H1 (cell line): ENCODE data around the gene PCDHB7. TPM values are rescaled to one million over a fixed set of nuclear protein-coding genes. Genes with fewer than 3 reads are reported as not detected.

Source experiments
- BRCA1 ChIP-seq: IDR thresholded peaks from 2 replicates; pipeline ENCODE4 v1.6.1; 2012; ENCODE audit warnings: low read depth, low read length, improper control_type of control experiment
- CTCF ChIP-seq, 3 experiments: IDR thresholded peaks; 1 replicate in 2 of 3; 2 replicates in 1 of 3; pipeline versions ENCODE4 v1.5.1 to v1.6.1; 2011; ENCODE audit warnings: low read length in 3 of 3, mild to moderate bottlenecking in 3 of 3, inconsistent platforms in 2 of 3, low read depth in 1 of 3, moderate library complexity in 1 of 3; ENCODE audit not compliant: insufficient read depth in 1 of 3; ENCODE audit errors: control extremely low read depth in 1 of 3
- E2F6 ChIP-seq: IDR thresholded peaks from 2 replicates; pipeline ENCODE4 v1.6.1; 2012; ENCODE audit warnings: inconsistent platforms
- HDAC2 ChIP-seq, 2 experiments: fragments of 300-600 bp in 1 of 2; sonication (generic) in 1 of 2; IDR thresholded peaks; 2 replicates each; pipeline ENCODE4 v1.6.1; 2011 to 2012; ENCODE audit warnings: low read depth in 2 of 2, low read length in 2 of 2, mild to moderate bottlenecking in 2 of 2, moderate library complexity in 2 of 2, borderline replicate concordance in 1 of 2, inconsistent platforms in 1 of 2
- KDM5A ChIP-seq: fragments of 200-600 bp; IDR thresholded peaks from 2 replicates; pipeline ENCODE4 v1.7.1; 2012; ENCODE audit warnings: mild to moderate bottlenecking, low read length, inconsistent platforms, mixed read lengths
- RBBP5 ChIP-seq: IDR thresholded peaks from 2 replicates; pipeline ENCODE4 v1.7.1; 2012; ENCODE audit warnings: low read depth, mild to moderate bottlenecking, inconsistent platforms, low read length, moderate library complexity, borderline replicate concordance
- TBP ChIP-seq: IDR thresholded peaks from 2 replicates; pipeline ENCODE4 v1.6.1; 2011; ENCODE audit warnings: low read depth, low read length, improper control_type of control experiment
- polyA plus RNA-seq, 7 experiments: library from polyadenylated mRNA; depleted of rRNA in 3 of 7; stranded (reverse) in 5 of 7; unstranded in 2 of 7; fragments of >200 nt in 5 of 7; fragments of 200-250 nt in 2 of 7; gene quantifications; 1 replicate in 5 of 7; 2 replicates in 1 of 7; 4 replicates in 1 of 7; pipeline versions ENCODE4 v1.2.1 to v1.2.3, GENCODE V29; 2011 to 2013; ENCODE audit warnings: missing spikeins in 2 of 7, mixed read lengths in 2 of 7
- total RNA-seq: library from RNA; stranded (reverse); fragmentation: NEBNext Ultra II Directional; extraction: Animal tissue kit (Norgen Biotek cat#: 25700); gene quantifications from 2 replicates; pipeline ENCODE4 v1.2.1, GENCODE V29; 2021

PCDHB7 gene
- total and polyA plus RNA-seq, 2 of the 8 experiments (the other 6 are each of a cell fraction or from before 2014, with no cell fraction given), result 0.17 to 0.19 TPM

GRCh38 chr5:141182248-141182647, 9.8 kb downstream of the PCDHB7 start, which contains the start of gene PCDHB16 (continued):
- TF ChIP-seq HDAC2 (IDR thresholded peaks at IDR 0.05; ENCODE audit: borderline replicate concordance in 1 of 2, low read depth in 2 of 2, low read length in 2 of 2), result no peak
- TF ChIP-seq KDM5A, result no peak
- no peak for TF ChIP-seq E2F6
- TF ChIP-seq RBBP5, result no peak
- TF ChIP-seq CTCF (IDR thresholded peaks at IDR 0.05; ENCODE audit: control extremely low read depth in 1 of 3, insufficient read depth in 1 of 3, low read depth in 1 of 3, low read length in 3 of 3), result peak; percentile 49 to 82 (median 78)
- no peak for TF ChIP-seq BRCA1
- TF ChIP-seq TBP, result 0 out of 2 replicates have a peak, but pooled peaks have one; percentile 16
